Mammary epithelial cell (primary cell): Measurements from ENCODE around the gene FRZB.

Experiments
- EZH2 ChIP-seq: IDR thresholded peaks from 2 replicates; pipeline ENCODE4 v1.6.1; 2012; ENCODE audit warnings: low read length, inconsistent platforms, borderline replicate concordance
- TF ChIP-seq, protein P1 (sequence below), 2 donors: IDR thresholded peaks in 1 of 2; conservative IDR thresholded peaks in 1 of 2; 2 replicates each; pipeline ENCODE4 v1.5.1; 2011 to 2012; ENCODE audit warnings: inconsistent platforms in 2 of 2, low read length in 2 of 2, mild to moderate bottlenecking in 2 of 2, control low read depth in 1 of 2, low read depth in 1 of 2; ENCODE audit not compliant: insufficient read depth in 1 of 2; ENCODE audit errors: extremely low read depth in 1 of 2

DNA sequence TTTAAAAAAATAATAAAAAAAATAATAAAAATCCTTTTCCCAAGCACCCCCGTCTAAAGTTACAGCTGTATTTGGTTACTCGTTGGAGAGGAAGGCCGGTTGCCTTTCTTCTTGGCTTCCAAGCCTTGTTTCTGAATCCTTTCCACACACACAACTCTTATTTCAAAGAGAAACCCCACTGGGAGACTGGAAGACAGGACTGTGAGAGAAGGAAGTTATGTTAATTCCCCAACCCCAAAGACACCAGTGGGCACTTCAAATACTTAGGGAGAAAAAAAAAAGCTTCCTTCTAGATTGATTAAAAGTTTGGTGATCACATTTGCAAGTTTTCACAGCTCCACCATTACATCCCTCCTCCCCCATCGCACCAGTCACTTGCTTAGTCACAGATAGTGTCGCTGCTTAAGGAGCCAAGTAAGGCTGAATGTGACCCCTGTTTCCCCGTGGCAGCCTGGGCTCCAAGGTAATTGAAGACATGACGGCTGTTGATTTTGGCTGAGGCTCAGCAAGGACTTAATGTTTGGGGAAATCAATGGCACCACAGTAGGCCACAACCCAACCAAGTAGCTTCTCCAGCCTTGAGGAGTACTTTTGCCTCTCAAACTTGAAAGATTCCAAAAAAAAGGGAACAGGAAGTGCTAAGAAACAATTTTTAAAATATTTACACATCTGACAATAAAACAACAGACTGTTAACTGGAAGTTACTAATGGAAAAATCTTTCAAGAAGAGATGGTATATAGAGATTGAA, 40.8 kb upstream of the FRZB start:
- TF ChIP-seq, protein P1, sequence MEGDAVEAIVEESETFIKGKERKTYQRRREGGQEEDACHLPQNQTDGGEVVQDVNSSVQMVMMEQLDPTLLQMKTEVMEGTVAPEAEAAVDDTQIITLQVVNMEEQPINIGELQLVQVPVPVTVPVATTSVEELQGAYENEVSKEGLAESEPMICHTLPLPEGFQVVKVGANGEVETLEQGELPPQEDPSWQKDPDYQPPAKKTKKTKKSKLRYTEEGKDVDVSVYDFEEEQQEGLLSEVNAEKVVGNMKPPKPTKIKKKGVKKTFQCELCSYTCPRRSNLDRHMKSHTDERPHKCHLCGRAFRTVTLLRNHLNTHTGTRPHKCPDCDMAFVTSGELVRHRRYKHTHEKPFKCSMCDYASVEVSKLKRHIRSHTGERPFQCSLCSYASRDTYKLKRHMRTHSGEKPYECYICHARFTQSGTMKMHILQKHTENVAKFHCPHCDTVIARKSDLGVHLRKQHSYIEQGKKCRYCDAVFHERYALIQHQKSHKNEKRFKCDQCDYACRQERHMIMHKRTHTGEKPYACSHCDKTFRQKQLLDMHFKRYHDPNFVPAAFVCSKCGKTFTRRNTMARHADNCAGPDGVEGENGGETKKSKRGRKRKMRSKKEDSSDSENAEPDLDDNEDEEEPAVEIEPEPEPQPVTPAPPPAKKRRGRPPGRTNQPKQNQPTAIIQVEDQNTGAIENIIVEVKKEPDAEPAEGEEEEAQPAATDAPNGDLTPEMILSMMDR (conservative IDR thresholded peaks at IDR 0.05 in 1 of 2, IDR thresholded peaks at IDR 0.05 in 1 of 2; ENCODE audit: extremely low read depth in 1 of 2, insufficient read depth in 1 of 2, low read depth in 1 of 2, low read length in 2 of 2) = no peak
- TF ChIP-seq EZH2 = no peak
